ENCODE data around the gene AREL1. TPM values are rescaled to one million over a fixed set of nuclear protein-coding genes. Genes with fewer than 3 reads are reported as not detected.

AREL1 gene
- total and polyA plus RNA-seq, 2 donors (not counting 3 experiments of a cell fraction or from before 2014, with no cell fraction given), result 46.4 to 67.2 TPM

GRCh38 chr14:74685921-74686678 is 26.8 kb downstream of the AREL1 start:
- no peaks in the 10 kb centered on the region for H3K9me3 ChIP-seq (replicated peaks; ENCODE audit: control insufficient read depth, insufficient read depth, low read length)
- FAIRE-seq (no peak), DNase-seq (ENCODE audit: low read depth, low spot score) (no peak)
- H3K36me3 ChIP-seq (ENCODE audit: control insufficient read depth in 2 of 2, extremely low read depth in 1 of 2, insufficient read depth in 2 of 2, low read length in 2 of 2), result peaks cover 9 to 12% of the 10 kb centered on the region in 2 experiments
- dilution Hi-C loops (cut with MboI; ENCODE audit: extremely low pct_ligation_motif_present, low sequenced_read_pairs), result no loop called here
- TF ChIP-seq GATA2 (IDR thresholded peaks at IDR 0.05; ENCODE audit: insufficient read depth, insufficient read length, low read depth, low read length) (no peak), EZH2 (IDR thresholded peaks at IDR 0.05; ENCODE audit: borderline replicate concordance, low read depth, low read length, severe bottlenecking) (no peak), POLR2AphosphoS5 (IDR thresholded peaks at IDR 0.05; ENCODE audit: insufficient read depth, low read depth, low read length) (no peak), MAX (IDR thresholded peaks at IDR 0.05; ENCODE audit: insufficient read depth, insufficient read length) (no peak), FOS (IDR thresholded peaks at IDR 0.05; ENCODE audit: borderline replicate concordance, insufficient read depth, low read length) (no peak), POLR2A (IDR thresholded peaks at IDR 0.05; ENCODE audit: low read depth, low read length) (no peak), JUN (IDR thresholded peaks at IDR 0.05; ENCODE audit: borderline replicate concordance, insufficient read depth, insufficient read length, low read depth) (no peak), CTCF (IDR thresholded peaks at IDR 0.05; ENCODE audit: extremely low read depth in 1 of 2, insufficient read depth in 1 of 2, low read depth in 1 of 2, low read length in 2 of 2) (no peak), MYC (IDR thresholded peaks at IDR 0.05; ENCODE audit: low read depth, low read length) (no peak)
- intact Hi-C loops (cut with micrococcal nuclease), result no loop called here
- no peaks in the 10 kb centered on the region for H3K9me1 ChIP-seq (replicated peaks; ENCODE audit: control insufficient read depth, extremely low read depth, insufficient read depth, low read length)
- ChIA-PET POLR2A (no interaction called here), CTCF (interaction anchor here (0.7 to 1.9 kb wide), 4 partner anchors 73 to 175 kb away, joined by 3 to 8 read pairs (median 3); partner anchors contain the start of gene LTBP2)
- H3K27me3 ChIP-seq (ENCODE audit: control insufficient read depth in 2 of 2, insufficient read depth in 2 of 2, low read length in 2 of 2), result no peaks in the 10 kb centered on the region
- no peak overlapping the region for H3K4me3 ChIP-seq (replicated peaks in 1 of 3; ENCODE audit: insufficient read depth in 1 of 3, low read depth in 1 of 3, low read length in 3 of 3)
- H3K4me2 ChIP-seq (ENCODE audit: insufficient read depth, low read length), result no peak overlapping the region
- BruUV-seq (replicated peaks), result no TSS peak
- H3K79me2 ChIP-seq (ENCODE audit: control insufficient read depth, insufficient read depth, low read length), result no peaks in the 10 kb centered on the region
- H3K9ac ChIP-seq (replicated peaks; ENCODE audit: extremely low read depth, insufficient read depth, low read length), result no peak overlapping the region
- peaks cover 6% of the 10 kb centered on the region for H3K4me1 ChIP-seq (ENCODE audit: control insufficient read depth, extremely low read depth, insufficient read depth, low read length)
- H3K27ac ChIP-seq (ENCODE audit: insufficient read depth, low read depth, low read length), result no peak overlapping the region
- H2AFZ ChIP-seq (ENCODE audit: low read depth, low read length), result no peak overlapping the region
- H4K20me1 ChIP-seq (replicated peaks; ENCODE audit: control insufficient read depth, extremely low read depth, insufficient read depth, low read length), result no peaks in the 10 kb centered on the region
